Endothelial cell of umbilical vein (primary cell): ENCODE data around the gene MOGAT3. TPM values are rescaled to one million over a fixed set of nuclear protein-coding genes. Genes with fewer than 3 reads are reported as not detected.

Experiments
- BruUV-seq: library from RNA; stranded (reverse); fragments of 400-500 nt; replicated peaks from 2 replicates; lab custom pipeline; 2021; lab: Mats Ljungman, UMichigan
- CTCF ChIA-PET: fragments of 300-600, 350-600 bp; sonication (Branson Sonifier 250); formaldehyde crosslinking; loops from one replicate; lab custom pipeline; 2021; ENCODE audit warnings: antibody characterized with exemption, inconsistent platforms; lab: Charles Lee
- POLR2A ChIA-PET: fragments of 300-600, 350-600 bp; sonication (Branson Sonifier 250); formaldehyde crosslinking; loops from one replicate; lab custom pipeline; 2021; ENCODE audit warnings: antibody characterized with exemption, inconsistent platforms; lab: Charles Lee
- DNase-seq: peaks from one replicate; pipeline ENCODE4 v3.0.0-alpha.2; 2011; ENCODE audit warnings: low read depth, low spot score
- FAIRE-seq: peaks from 2 replicates; lab custom pipeline; 2011; peaks lifted over from hg19 to GRCh38; lab: Jason Lieb, UNC
- H2AFZ ChIP-seq: 2 replicates; pipeline ENCODE4 v1.6.0; 2012; ENCODE audit warnings: low read depth, low read length, control low read depth, inconsistent platforms
- H3K27ac ChIP-seq: 2 replicates; pipeline ENCODE4 v1.5.1; 2011; ENCODE audit warnings: low read depth, mild to moderate bottlenecking, control low read depth, low read length, moderate library complexity; ENCODE audit not compliant: insufficient read depth
- H3K27me3 ChIP-seq, 2 experiments: 2 replicates each; pipeline versions ENCODE4 v1.6.0 to v1.6.1; 2011; ENCODE audit warnings: low read length in 2 of 2, mixed read lengths in 1 of 2; ENCODE audit not compliant: control insufficient read depth in 2 of 2, insufficient read depth in 2 of 2
- H3K36me3 ChIP-seq, 2 experiments: 2 replicates in 1 of 2; 3 replicates in 1 of 2; pipeline ENCODE4 v1.5.1; 2011; ENCODE audit warnings: low read length in 2 of 2, mild to moderate bottlenecking in 1 of 2, moderate library complexity in 1 of 2; ENCODE audit not compliant: control insufficient read depth in 2 of 2, insufficient read depth in 2 of 2; ENCODE audit errors: extremely low read depth in 1 of 2
- H3K4me1 ChIP-seq: 3 replicates; pipeline ENCODE4 v1.5.1; 2011; ENCODE audit warnings: mild to moderate bottlenecking, low read length; ENCODE audit not compliant: control insufficient read depth, insufficient read depth; ENCODE audit errors: extremely low read depth
- H3K4me2 ChIP-seq: 2 replicates; pipeline ENCODE4 v1.6.1; 2011; ENCODE audit warnings: low read length, control low read depth, mixed read lengths; ENCODE audit not compliant: insufficient read depth
- H3K4me3 ChIP-seq, 3 experiments: fragments of 200-600 bp in 1 of 3; sonication (generic), shearing (Covaris generic) in 1 of 3; replicated peaks in 1 of 3; 2 replicates each; pipeline ENCODE4 v1.5.1; 2011 to 2016; ENCODE audit warnings: control low read depth in 3 of 3, low read length in 3 of 3, mild to moderate bottlenecking in 2 of 3, inconsistent platforms in 1 of 3, low read depth in 1 of 3, moderate library complexity in 1 of 3; ENCODE audit not compliant: insufficient read depth in 1 of 3
- H3K79me2 ChIP-seq: 2 replicates; pipeline ENCODE4 v1.6.0; 2012; ENCODE audit warnings: low read length, inconsistent platforms; ENCODE audit not compliant: control insufficient read depth, insufficient read depth
- H3K9ac ChIP-seq: replicated peaks from 2 replicates; pipeline ENCODE3; 2011; ENCODE audit warnings: low read length, control low read depth; ENCODE audit not compliant: insufficient read depth; ENCODE audit errors: extremely low read depth
- H3K9me1 ChIP-seq: replicated peaks from 3 replicates; pipeline ENCODE4 v1.6.0; 2011; ENCODE audit warnings: mild to moderate bottlenecking, low read length; ENCODE audit not compliant: control insufficient read depth, insufficient read depth; ENCODE audit errors: extremely low read depth
- H3K9me3 ChIP-seq: replicated peaks from 2 replicates; pipeline ENCODE4 v1.5.1; 2012; ENCODE audit warnings: low read length, inconsistent platforms; ENCODE audit not compliant: control insufficient read depth, insufficient read depth
- H4K20me1 ChIP-seq: replicated peaks from 2 replicates; pipeline ENCODE3; 2011; ENCODE audit warnings: mild to moderate bottlenecking, low read length; ENCODE audit not compliant: control insufficient read depth, insufficient read depth; ENCODE audit errors: extremely low read depth
- CTCF ChIP-seq, 2 donors: IDR thresholded peaks; 1 replicate in 1 of 2; 2 replicates in 1 of 2; pipeline ENCODE4 v1.5.1; 2011; ENCODE audit warnings: low read length in 2 of 2, mild to moderate bottlenecking in 2 of 2, moderate library complexity in 2 of 2, control low read depth in 1 of 2, inconsistent platforms in 1 of 2, low read depth in 1 of 2; ENCODE audit not compliant: insufficient read depth in 1 of 2; ENCODE audit errors: extremely low read depth in 1 of 2
- EZH2 ChIP-seq: IDR thresholded peaks from 2 replicates; pipeline ENCODE4 v1.6.1; 2012; ENCODE audit warnings: borderline replicate concordance, low read depth, mild to moderate bottlenecking, moderate library complexity, low read length, inconsistent platforms; ENCODE audit not compliant: severe bottlenecking
- FOS ChIP-seq: IDR thresholded peaks from 2 replicates; pipeline ENCODE4 v1.6.1; 2011; ENCODE audit warnings: mild to moderate bottlenecking, low read length, moderate library complexity, borderline replicate concordance; ENCODE audit not compliant: insufficient read depth
- GATA2 ChIP-seq: IDR thresholded peaks from 2 replicates; pipeline ENCODE4 v1.7.0; 2011; ENCODE audit warnings: low read depth, mild to moderate bottlenecking, moderate library complexity, mixed read lengths, low read length; ENCODE audit not compliant: insufficient read length, insufficient read depth
- JUN ChIP-seq: IDR thresholded peaks from 2 replicates; pipeline ENCODE4 v1.6.1; 2011; ENCODE audit warnings: borderline replicate concordance, low read depth; ENCODE audit not compliant: insufficient read length, insufficient read depth
- MAX ChIP-seq: IDR thresholded peaks from 2 replicates; pipeline ENCODE4 v1.6.1; 2011; ENCODE audit not compliant: insufficient read depth, insufficient read length
- MYC ChIP-seq: IDR thresholded peaks from one replicate; pipeline ENCODE4 v1.6.1; 2011; ENCODE audit warnings: mild to moderate bottlenecking, low read depth, low read length
- POLR2A ChIP-seq: IDR thresholded peaks from 2 replicates; pipeline ENCODE4 v1.6.1; 2012; ENCODE audit warnings: low read depth, mild to moderate bottlenecking, control low read depth, low read length
- POLR2AphosphoS5 ChIP-seq: IDR thresholded peaks from 2 replicates; pipeline ENCODE4 v1.6.1; 2012; ENCODE audit warnings: low read depth, mild to moderate bottlenecking, control low read depth, low read length, moderate library complexity; ENCODE audit not compliant: insufficient read depth
- dilution Hi-C: fragments of 300-500 bp; cut with MboI; formaldehyde crosslinking; loops from one replicate; pipeline ENCODE4 v1.15.0; 2019; ENCODE audit warnings: low sequenced_read_pairs; ENCODE audit not compliant: extremely low pct_ligation_motif_present
- intact Hi-C: fragments of 100-400 bp; cut with micrococcal nuclease; formaldehyde crosslinking; loops from one replicate; pipeline ENCODE4 v1.10.0; 2022
- polyA plus RNA-seq, 4 experiments: library from polyadenylated mRNA; depleted of rRNA in 3 of 4; stranded (reverse) in 3 of 4; unstranded in 1 of 4; fragments of >200 nt; gene quantifications; 2 replicates each; pipeline versions ENCODE4 v1.2.1 to v1.2.3, GENCODE V29; 2011 to 2012; ENCODE audit warnings: missing spikeins in 1 of 4
- total RNA-seq: library from RNA; stranded (reverse); gene quantifications from 2 replicates; pipeline ENCODE4 v1.2.3, GENCODE V29; 2021

MOGAT3 gene
- total and polyA plus RNA-seq, 2 donors (not counting 3 experiments of a cell fraction or from before 2014, with no cell fraction given) = not detected

GRCh38 chr7:101202603-101202918 is 1.7 kb upstream of the MOGAT3 start:
- intact Hi-C loops (no loop called here), dilution Hi-C loops (no loop called here)
- no peaks in the 10 kb centered on the region for H4K20me1 ChIP-seq
- no peak overlapping the region for H3K4me2 ChIP-seq
- BruUV-seq = no TSS peak
- no peak overlapping the region for H2AFZ ChIP-seq
- H3K27me3 ChIP-seq = peaks cover 28 to 29% of the 10 kb centered on the region in 2 experiments
- no peak for TF ChIP-seq EZH2
- no peak for TF ChIP-seq CTCF (IDR thresholded peaks at IDR 0.05; ENCODE audit: extremely low read depth in 1 of 2, insufficient read depth in 1 of 2, low read depth in 1 of 2, low read length in 2 of 2)
- no peak for TF ChIP-seq GATA2
- TF ChIP-seq JUN = no peak
- TF ChIP-seq MYC = no peak
- TF ChIP-seq POLR2A = no peak
- TF ChIP-seq MAX = no peak
- no peak for TF ChIP-seq POLR2AphosphoS5
- TF ChIP-seq FOS = no peak
- H3K9ac ChIP-seq = no peak overlapping the region
- POLR2A ChIA-PET = no interaction called here
- H3K27ac ChIP-seq = no peak overlapping the region
- no peak overlapping the region for H3K4me3 ChIP-seq
- DNase-seq (no peak), FAIRE-seq (no peak)
- H3K4me1 ChIP-seq = peaks cover 5% of the 10 kb centered on the region
- no peaks in the 10 kb centered on the region for H3K9me1 ChIP-seq
- CTCF ChIA-PET = interaction anchor here (1.5 to 5.2 kb wide), 3 partner anchors 10 to 58 kb away, joined by 4 to 38 read pairs (median 5); partner anchors contain the start of gene FIS1
- H3K36me3 ChIP-seq = peaks cover 0 to 7% of the 10 kb centered on the region in 2 experiments
- no peaks in the 10 kb centered on the region for H3K9me3 ChIP-seq
- H3K79me2 ChIP-seq = no peaks in the 10 kb centered on the region
